ENCODE data around the gene SLC12A7.

The SLC12A7 gene

DNA sequence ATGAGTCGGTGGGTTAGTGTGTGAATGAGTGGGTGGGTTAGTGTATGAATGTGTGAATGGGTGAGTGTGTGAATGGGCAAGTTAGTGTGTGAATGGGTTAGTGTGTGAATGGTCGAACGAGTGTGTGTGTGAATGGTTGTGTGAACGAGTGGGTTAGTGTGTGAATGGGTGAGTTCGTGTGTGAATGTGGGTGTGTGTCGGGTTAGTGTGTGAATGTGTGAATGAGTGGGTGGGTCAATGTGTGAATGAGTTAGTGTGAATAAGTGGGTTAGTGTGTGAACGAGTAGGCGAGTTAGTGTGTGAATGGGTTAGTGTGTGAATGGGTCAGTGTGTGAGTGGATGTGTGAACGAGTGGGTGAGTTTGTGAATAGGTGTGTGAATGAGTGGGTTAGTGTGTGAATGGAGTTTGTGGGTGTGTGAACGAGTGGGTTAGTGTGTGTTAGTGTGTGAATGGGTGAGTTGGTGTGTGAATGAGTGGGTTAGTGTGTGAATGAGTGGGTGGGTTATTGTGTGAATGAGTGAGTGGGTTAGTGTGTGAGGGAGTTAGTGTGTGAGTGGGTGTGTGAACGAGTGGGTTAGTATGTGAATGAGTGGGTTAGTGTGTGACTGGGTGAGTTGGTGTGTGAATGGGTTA lies 64.4 kb downstream of the SLC12A7 start:
- Mint-ChIP-seq H3K36me3 (ENCODE audit: low read depth) (peaks cover 15% of the 10 kb centered on the region), H3K27ac (no peak overlapping the region), H3K9me3 (peaks cover 62% of the 10 kb centered on the region), H3K4me1 (ENCODE audit: low read depth) (peaks cover 8% of the 10 kb centered on the region), H3K4me3 (no peak overlapping the region), H3K27me3 (no peaks in the 10 kb centered on the region)

GRCh38 chr5:1045960-1046560 lies 65.8 kb downstream of the SLC12A7 start:
- H3K4me3 Mint-ChIP-seq: peak overlapping the region; percentile 6
- H3K36me3 Mint-ChIP-seq (ENCODE audit: low read depth): peaks cover 15% of the 10 kb centered on the region
- peak overlapping the region; percentile 47 for H3K27ac Mint-ChIP-seq
- no peaks in the 10 kb centered on the region for H3K27me3 Mint-ChIP-seq
- peaks cover 76% of the 10 kb centered on the region for H3K9me3 Mint-ChIP-seq
- peaks cover 20% of the 10 kb centered on the region for H3K4me1 Mint-ChIP-seq (ENCODE audit: low read depth)

DNA sequence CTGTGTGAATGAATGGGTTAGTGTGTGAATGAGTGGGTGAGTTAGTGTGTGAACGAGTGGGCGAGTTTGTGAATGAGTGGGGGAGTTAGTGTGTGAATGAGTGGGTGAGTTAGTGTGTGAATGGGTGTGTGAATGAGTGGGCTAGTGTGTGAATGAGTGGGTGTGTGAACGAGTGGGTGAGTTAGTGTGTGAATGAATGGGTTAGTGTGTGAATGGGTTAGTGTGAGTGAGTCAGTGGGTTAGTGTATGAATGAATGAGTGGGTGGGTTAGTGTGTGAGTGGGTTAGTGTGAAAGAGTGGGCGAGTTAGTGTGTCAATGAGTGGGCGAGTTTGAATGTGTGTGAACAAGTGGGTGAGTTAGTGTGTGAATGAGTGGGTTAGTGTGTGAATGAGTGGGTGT lies 67.7 kb downstream of the SLC12A7 start:
- Mint-ChIP-seq H3K27ac (peak overlapping the region; percentile 21), H3K36me3 (ENCODE audit: low read depth) (peaks cover 15% of the 10 kb centered on the region), H3K9me3 (peaks cover 78% of the 10 kb centered on the region), H3K4me1 (ENCODE audit: low read depth) (peaks cover 20% of the 10 kb centered on the region), H3K27me3 (no peaks in the 10 kb centered on the region), H3K4me3 (no peak overlapping the region)

GRCh38 chr5:1043327-1043726 lies 68.5 kb downstream of the SLC12A7 start:
- H3K4me3 Mint-ChIP-seq: no peak overlapping the region
- peaks cover 15% of the 10 kb centered on the region for H3K36me3 Mint-ChIP-seq (ENCODE audit: low read depth)
- peaks cover 20% of the 10 kb centered on the region for H3K4me1 Mint-ChIP-seq (ENCODE audit: low read depth)
- H3K27ac Mint-ChIP-seq: peak overlapping the region; percentile 76
- peaks cover 76% of the 10 kb centered on the region for H3K9me3 Mint-ChIP-seq
- no peaks in the 10 kb centered on the region for H3K27me3 Mint-ChIP-seq

DNA sequence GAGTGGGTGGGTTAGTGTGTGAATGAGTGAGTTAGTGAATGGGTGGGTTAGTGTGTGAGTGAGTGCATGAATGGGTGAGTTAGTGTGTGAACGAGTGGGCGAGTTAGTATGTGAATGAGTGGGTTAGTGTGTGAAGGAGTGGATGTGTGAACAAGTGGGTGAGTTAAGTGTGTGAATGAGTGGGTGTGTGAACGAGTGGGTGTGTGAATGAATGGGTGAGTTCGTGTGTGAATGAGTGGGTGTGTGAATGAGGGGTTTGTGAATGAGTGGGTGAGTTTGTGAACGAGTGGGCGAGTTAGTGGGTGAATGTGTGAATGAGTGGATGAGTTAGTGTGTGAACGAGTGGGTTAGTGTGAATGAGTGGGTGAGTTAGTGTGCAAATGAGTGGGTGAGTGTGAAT lies 69.2 kb downstream of the SLC12A7 start:
- peak overlapping the region; percentile 50 for H3K27ac Mint-ChIP-seq
- peaks cover 69% of the 10 kb centered on the region for H3K9me3 Mint-ChIP-seq
- no peak overlapping the region for H3K4me3 Mint-ChIP-seq
- H3K36me3 Mint-ChIP-seq (ENCODE audit: low read depth): peaks cover 12% of the 10 kb centered on the region
- peaks cover 20% of the 10 kb centered on the region for H3K4me1 Mint-ChIP-seq (ENCODE audit: low read depth)
- no peaks in the 10 kb centered on the region for H3K27me3 Mint-ChIP-seq

GRCh38 chr5:1041225-1042143 lies 70.4 kb downstream of the SLC12A7 start:
- peaks cover 8% of the 10 kb centered on the region for H3K36me3 Mint-ChIP-seq (ENCODE audit: low read depth)
- peaks cover 57% of the 10 kb centered on the region for H3K9me3 Mint-ChIP-seq
- H3K4me1 Mint-ChIP-seq (ENCODE audit: low read depth): peaks cover 20% of the 10 kb centered on the region
- H3K27me3 Mint-ChIP-seq: no peaks in the 10 kb centered on the region
- no peak overlapping the region for H3K4me3 Mint-ChIP-seq
- peak overlapping the region; percentile 32 for H3K27ac Mint-ChIP-seq

- H3K27ac Mint-ChIP-seq: no peak overlapping the region
- H3K4me3 Mint-ChIP-seq: no peak overlapping the region
- no peaks in the 10 kb centered on the region for H3K27me3 Mint-ChIP-seq
- H3K9me3 Mint-ChIP-seq: peaks cover 48% of the 10 kb centered on the region
- peaks cover 20% of the 10 kb centered on the region for H3K4me1 Mint-ChIP-seq (ENCODE audit: low read depth)
- H3K36me3 Mint-ChIP-seq (ENCODE audit: low read depth): peaks cover 8% of the 10 kb centered on the region
Measured at GRCh38 chr5:1040571-1040970, 71.3 kb downstream of the SLC12A7 start.

DNA sequence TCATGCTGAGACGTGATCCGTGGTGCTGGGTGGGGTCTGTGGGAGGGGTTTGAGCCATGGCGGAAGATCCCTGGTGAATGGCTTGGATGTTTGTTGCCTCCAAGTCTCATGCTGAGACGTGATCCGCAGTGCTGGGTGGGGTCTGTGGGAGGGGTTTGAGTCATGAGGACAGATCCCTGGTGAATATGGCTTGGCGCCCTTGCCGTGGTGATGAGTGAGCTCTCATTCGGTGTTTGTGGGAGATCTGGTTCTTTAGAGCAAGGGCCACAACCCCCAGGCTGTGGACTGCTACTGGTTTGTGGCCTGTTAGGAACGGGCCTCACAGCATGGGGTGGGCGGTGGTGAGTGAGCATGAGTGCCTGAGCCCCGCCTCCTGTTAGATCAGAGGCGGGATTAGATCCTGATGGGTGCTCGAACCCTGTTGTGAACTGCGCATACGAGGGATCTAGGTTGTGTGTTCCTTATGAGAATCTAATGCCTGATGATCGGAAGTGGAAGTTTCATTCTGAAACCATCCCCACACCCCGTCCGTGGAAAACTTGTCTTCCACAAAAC lies 72.1 kb downstream of the SLC12A7 start:
- H3K36me3 Mint-ChIP-seq (ENCODE audit: low read depth): peaks cover 6% of the 10 kb centered on the region
- no peaks in the 10 kb centered on the region for H3K27me3 Mint-ChIP-seq
- no peak overlapping the region for H3K27ac Mint-ChIP-seq
- peaks cover 40% of the 10 kb centered on the region for H3K9me3 Mint-ChIP-seq
- H3K4me1 Mint-ChIP-seq (ENCODE audit: low read depth): peaks cover 20% of the 10 kb centered on the region
- no peak overlapping the region for H3K4me3 Mint-ChIP-seq

DNA sequence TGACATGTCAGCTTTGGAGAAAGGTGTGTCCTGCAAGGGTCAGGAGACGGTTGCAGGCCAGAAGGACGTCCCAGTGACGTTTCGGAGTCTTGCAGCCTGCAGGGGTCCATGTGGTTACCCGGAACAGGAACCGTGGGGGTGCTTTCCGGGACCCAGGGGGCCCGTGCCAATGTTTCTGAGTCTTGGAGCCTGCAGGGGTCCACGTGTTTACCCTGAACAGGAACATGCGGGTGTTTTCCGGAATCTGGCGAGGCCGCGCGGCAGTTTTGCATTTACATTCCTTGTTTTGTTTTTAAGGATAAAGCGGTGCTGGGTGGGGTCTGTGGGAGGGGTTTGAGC lies 72.7 kb downstream of the SLC12A7 start:
- H3K4me3 Mint-ChIP-seq: no peak overlapping the region
- H3K9me3 Mint-ChIP-seq: peaks cover 34% of the 10 kb centered on the region
- no peak overlapping the region for H3K27ac Mint-ChIP-seq
- no peaks in the 10 kb centered on the region for H3K27me3 Mint-ChIP-seq
- H3K36me3 Mint-ChIP-seq (ENCODE audit: low read depth): peaks cover under 1% of the 10 kb centered on the region
- H3K4me1 Mint-ChIP-seq (ENCODE audit: low read depth): peaks cover 20% of the 10 kb centered on the region

DNA sequence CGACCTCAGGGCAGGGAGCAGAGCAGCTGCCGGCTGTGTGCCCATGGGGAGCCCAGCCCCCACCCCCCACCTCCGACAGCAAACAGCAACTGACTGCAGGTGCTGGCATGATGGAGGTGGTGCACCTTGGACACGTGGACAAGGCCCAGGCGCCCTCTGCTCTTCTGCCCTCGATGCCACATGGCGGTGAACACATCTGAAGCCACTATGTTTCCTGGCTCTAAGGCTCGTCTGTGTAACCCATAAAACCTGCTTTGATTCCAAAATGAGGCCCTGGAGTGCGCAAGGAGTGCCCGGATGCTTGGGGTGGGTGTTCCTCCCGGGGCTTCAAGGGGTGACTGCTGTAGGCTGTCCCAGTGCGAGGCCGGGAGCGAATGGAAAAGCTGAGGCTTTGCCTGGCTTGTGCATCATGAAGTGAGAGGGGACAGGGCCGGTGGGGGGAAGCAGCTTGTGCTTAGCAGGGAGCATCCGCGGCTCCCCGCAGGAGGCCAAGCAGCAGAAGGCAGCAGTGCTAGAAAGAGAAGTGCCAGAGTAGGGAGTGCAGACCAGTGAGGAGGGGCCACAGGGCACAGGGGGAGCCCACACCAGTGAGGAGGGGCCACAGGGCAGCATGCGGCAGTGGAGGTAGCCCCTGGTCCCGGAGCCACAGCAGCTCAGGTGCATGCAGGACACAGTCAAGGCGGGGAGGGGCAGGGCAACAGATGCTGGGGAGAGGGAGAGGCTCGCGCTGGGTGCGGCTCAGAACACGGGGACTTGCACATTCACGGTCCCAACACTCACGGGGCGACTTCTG lies 73.2 kb downstream of the SLC12A7 start:
- Mint-ChIP-seq H3K36me3 (ENCODE audit: low read depth) (no peaks in the 10 kb centered on the region), H3K4me3 (no peak overlapping the region), H3K4me1 (ENCODE audit: low read depth) (peaks cover 18% of the 10 kb centered on the region), H3K9me3 (peaks cover 28% of the 10 kb centered on the region), H3K27ac (no peak overlapping the region), H3K27me3 (no peaks in the 10 kb centered on the region)

DNA sequence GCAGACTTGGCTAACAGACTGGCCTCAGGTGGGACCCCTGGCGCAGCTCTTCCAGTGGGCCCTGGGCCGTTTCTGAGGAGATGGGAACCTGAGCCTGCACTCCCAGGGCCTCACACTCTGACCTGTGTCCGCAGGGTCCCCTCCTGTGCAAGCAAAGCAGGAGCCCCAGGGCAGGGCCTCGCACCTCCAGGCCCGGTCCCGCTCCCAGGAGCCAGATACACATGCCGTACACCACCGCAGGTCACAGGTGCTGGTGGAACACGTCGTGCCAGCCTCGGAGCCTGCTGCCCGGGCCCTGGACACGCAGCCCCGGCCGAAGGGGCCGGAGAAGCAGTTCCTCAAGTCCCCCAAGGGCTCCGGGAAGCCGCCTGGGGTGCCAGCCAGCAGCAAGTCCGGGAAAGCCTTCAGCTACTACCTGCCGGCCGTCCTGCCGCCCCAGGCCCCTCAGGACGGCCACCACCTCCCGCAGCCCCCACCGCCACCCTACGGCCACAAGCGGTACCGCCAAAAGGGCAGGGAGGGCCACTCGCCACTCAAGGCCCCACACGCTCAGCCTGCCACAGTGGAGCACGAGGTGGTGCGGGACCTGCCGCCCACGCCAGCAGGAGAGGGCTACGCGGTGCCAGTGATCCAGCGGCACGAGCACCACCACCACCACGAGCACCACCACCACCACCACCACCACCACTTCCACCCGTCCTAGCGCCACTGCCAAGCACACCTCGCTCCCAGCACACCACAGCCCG lies 74.0 kb downstream of the SLC12A7 start:
- Mint-ChIP-seq H3K36me3 (ENCODE audit: low read depth) (no peaks in the 10 kb centered on the region), H3K4me1 (ENCODE audit: low read depth) (peaks cover 12% of the 10 kb centered on the region), H3K27me3 (no peaks in the 10 kb centered on the region)

GRCh38 chr5:1037123-1037670 lies 74.7 kb downstream of the SLC12A7 start:
- H3K27me3 Mint-ChIP-seq: no peaks in the 10 kb centered on the region
- H3K4me1 Mint-ChIP-seq (ENCODE audit: low read depth): peaks cover 11% of the 10 kb centered on the region
- no peak overlapping the region for H3K27ac Mint-ChIP-seq
- no peak overlapping the region for H3K4me3 Mint-ChIP-seq
- H3K9me3 Mint-ChIP-seq: peaks cover 14% of the 10 kb centered on the region
- no peaks in the 10 kb centered on the region for H3K36me3 Mint-ChIP-seq (ENCODE audit: low read depth)

More for the DNA sequence above, 74.0 kb downstream of the SLC12A7 start:
- Mint-ChIP-seq H3K4me3 (no peak overlapping the region), H3K27ac (no peak overlapping the region), H3K9me3 (peaks cover 21% of the 10 kb centered on the region)

DNA sequence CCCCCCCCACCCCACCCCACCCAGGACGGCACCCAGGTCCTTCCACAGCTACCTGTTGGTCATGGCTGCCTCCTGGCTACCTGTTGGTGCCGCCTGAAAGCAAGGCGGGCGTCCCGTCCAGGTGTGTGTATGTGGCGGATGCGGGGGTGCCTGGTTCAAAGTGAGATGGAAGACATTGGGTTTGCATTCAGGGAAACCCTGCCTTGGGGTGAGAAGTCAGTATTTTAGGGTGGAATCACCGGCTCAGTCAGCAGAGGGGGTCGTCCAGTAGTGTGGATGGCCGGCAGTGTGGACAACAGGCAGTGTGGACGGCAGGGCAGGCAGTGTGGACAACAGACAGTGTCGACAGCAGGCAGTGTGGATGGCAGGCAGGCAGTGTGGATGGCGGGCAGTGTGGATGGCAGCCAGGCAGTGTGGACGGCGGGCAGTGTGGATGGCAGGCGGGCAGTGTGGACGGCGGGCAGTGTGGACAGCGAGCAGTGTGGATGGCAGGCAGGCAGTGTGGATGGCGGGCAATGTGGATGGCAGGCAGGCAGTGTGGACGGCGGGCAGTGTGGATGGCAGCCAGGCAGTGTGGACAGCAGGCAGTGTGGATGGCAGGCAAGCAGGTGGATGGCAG lies 75.2 kb downstream of the SLC12A7 start:
- peaks cover 6% of the 10 kb centered on the region for H3K4me1 Mint-ChIP-seq (ENCODE audit: low read depth)
- no peak overlapping the region for H3K4me3 Mint-ChIP-seq
- peaks cover 8% of the 10 kb centered on the region for H3K9me3 Mint-ChIP-seq
- H3K27me3 Mint-ChIP-seq: no peaks in the 10 kb centered on the region
- no peaks in the 10 kb centered on the region for H3K36me3 Mint-ChIP-seq (ENCODE audit: low read depth)
- H3K27ac Mint-ChIP-seq: no peak overlapping the region

Measured in stimulated activated naive CD8-positive, alpha-beta T cell treated with anti-CD3 and anti-CD28 coated beads, Interleukin-15, Interleukin-2, amounts not matched to agents 100 ng/mL and 50 ng/mL, for 24 hours (primary cell).